GM23338 (cell line): ENCODE measurements around the gene DMTF1.
"Not testable (repeated sequence)": the region's sequence is repeated elsewhere in the genome, so short reads cannot be mapped to it uniquely, and the experiment has no call there.

Experiments
- CREB1 ChIP-seq: fragments of 250-450 bp; sonication (Bioruptor Pico); IDR thresholded peaks from 2 replicates; pipeline ENCODE4 v1.5.0; 2020; ENCODE audit warnings: low read depth, mild to moderate bottlenecking, moderate library complexity
- EZH2 ChIP-seq: fragments of 200-600 bp; sonication (generic); IDR thresholded peaks from one replicate; pipeline ENCODE4 v1.8.0; 2017; ENCODE audit warnings: antibody characterized with exemption, mild to moderate bottlenecking, low read depth; ENCODE audit not compliant: unreplicated experiment
- EZH2phosphoT487 ChIP-seq: fragments of 200-600 bp; sonication (generic); IDR thresholded peaks from one replicate; pipeline ENCODE4 v1.8.1; 2018; ENCODE audit warnings: antibody characterized with exemption; ENCODE audit not compliant: unreplicated experiment
- POLR2AphosphoS5 ChIP-seq: IDR thresholded peaks from 2 replicates; pipeline ENCODE4 v1.6.1; 2016; ENCODE audit warnings: antibody characterized with exemption, low read depth
- ZNF114 ChIP-seq: fragments of 250-450 bp; sonication (Bioruptor Pico); IDR thresholded peaks from 2 replicates; pipeline ENCODE4 v1.5.0; 2020; ENCODE audit warnings: mild to moderate bottlenecking, moderate library complexity
- ZNF331 ChIP-seq: fragments of 250-450 bp; sonication (Bioruptor Pico); IDR thresholded peaks from 2 replicates; pipeline ENCODE4 v1.5.0; 2020; ENCODE audit warnings: low read depth, mild to moderate bottlenecking, moderate library complexity
- TF ChIP-seq, protein P1 (sequence below), 2 experiments: fragments of 200-600 bp in 1 of 2; sonication (generic) in 1 of 2; conservative IDR thresholded peaks; 2 replicates each; pipeline versions ENCODE4 v1.5.1 to v1.6.1; 2016 to 2017; ENCODE audit warnings: antibody characterized with exemption in 2 of 2, low read depth in 2 of 2, mild to moderate bottlenecking in 2 of 2, moderate library complexity in 1 of 2
- TF ChIP-seq, protein P2 (sequence below): IDR thresholded peaks from one replicate; pipeline ENCODE4 v1.6.1; 2018; ENCODE audit warnings: antibody characterized with exemption; ENCODE audit not compliant: unreplicated experiment
- TF ChIP-seq, protein P3 (sequence below): fragments of 250-450 bp; sonication (Bioruptor Pico); IDR thresholded peaks from 2 replicates; pipeline ENCODE4 v1.5.0; 2020; ENCODE audit warnings: mild to moderate bottlenecking, moderate library complexity

DNA sequence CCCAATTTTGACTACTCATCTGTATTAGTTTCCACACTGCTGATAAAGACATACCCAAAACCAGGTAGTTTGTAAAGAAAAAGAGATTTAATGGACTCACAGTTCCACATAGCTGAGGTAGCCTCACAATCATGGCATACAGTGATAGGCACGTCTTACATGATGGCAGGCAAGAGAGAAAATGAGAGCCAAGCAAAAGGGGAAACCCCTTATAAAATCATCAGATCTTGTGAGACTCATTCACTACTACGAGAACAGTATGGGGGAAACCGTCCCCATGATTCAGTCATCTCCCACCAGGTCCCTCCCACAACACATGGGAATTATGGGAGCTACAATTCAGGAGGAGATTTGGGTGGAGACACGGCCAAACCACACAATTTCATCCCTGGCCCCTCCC lies 51.7 kb downstream of the DMTF1 start:
- TF ChIP-seq, protein P1, sequence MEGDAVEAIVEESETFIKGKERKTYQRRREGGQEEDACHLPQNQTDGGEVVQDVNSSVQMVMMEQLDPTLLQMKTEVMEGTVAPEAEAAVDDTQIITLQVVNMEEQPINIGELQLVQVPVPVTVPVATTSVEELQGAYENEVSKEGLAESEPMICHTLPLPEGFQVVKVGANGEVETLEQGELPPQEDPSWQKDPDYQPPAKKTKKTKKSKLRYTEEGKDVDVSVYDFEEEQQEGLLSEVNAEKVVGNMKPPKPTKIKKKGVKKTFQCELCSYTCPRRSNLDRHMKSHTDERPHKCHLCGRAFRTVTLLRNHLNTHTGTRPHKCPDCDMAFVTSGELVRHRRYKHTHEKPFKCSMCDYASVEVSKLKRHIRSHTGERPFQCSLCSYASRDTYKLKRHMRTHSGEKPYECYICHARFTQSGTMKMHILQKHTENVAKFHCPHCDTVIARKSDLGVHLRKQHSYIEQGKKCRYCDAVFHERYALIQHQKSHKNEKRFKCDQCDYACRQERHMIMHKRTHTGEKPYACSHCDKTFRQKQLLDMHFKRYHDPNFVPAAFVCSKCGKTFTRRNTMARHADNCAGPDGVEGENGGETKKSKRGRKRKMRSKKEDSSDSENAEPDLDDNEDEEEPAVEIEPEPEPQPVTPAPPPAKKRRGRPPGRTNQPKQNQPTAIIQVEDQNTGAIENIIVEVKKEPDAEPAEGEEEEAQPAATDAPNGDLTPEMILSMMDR (conservative IDR thresholded peaks at IDR 0.05; ENCODE audit: low read depth in 2 of 2), result not testable (repeated sequence)
- not testable (repeated sequence) for TF ChIP-seq EZH2; POLR2AphosphoS5; ZNF331 (CRISPR knock-in tag); ZNF114 (CRISPR knock-in tag); EZH2phosphoT487; CREB1 (CRISPR knock-in tag)
- TF ChIP-seq, protein P2, sequence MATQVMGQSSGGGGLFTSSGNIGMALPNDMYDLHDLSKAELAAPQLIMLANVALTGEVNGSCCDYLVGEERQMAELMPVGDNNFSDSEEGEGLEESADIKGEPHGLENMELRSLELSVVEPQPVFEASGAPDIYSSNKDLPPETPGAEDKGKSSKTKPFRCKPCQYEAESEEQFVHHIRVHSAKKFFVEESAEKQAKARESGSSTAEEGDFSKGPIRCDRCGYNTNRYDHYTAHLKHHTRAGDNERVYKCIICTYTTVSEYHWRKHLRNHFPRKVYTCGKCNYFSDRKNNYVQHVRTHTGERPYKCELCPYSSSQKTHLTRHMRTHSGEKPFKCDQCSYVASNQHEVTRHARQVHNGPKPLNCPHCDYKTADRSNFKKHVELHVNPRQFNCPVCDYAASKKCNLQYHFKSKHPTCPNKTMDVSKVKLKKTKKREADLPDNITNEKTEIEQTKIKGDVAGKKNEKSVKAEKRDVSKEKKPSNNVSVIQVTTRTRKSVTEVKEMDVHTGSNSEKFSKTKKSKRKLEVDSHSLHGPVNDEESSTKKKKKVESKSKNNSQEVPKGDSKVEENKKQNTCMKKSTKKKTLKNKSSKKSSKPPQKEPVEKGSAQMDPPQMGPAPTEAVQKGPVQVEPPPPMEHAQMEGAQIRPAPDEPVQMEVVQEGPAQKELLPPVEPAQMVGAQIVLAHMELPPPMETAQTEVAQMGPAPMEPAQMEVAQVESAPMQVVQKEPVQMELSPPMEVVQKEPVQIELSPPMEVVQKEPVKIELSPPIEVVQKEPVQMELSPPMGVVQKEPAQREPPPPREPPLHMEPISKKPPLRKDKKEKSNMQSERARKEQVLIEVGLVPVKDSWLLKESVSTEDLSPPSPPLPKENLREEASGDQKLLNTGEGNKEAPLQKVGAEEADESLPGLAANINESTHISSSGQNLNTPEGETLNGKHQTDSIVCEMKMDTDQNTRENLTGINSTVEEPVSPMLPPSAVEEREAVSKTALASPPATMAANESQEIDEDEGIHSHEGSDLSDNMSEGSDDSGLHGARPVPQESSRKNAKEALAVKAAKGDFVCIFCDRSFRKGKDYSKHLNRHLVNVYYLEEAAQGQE, result not testable (repeated sequence)
- TF ChIP-seq, protein P3, sequence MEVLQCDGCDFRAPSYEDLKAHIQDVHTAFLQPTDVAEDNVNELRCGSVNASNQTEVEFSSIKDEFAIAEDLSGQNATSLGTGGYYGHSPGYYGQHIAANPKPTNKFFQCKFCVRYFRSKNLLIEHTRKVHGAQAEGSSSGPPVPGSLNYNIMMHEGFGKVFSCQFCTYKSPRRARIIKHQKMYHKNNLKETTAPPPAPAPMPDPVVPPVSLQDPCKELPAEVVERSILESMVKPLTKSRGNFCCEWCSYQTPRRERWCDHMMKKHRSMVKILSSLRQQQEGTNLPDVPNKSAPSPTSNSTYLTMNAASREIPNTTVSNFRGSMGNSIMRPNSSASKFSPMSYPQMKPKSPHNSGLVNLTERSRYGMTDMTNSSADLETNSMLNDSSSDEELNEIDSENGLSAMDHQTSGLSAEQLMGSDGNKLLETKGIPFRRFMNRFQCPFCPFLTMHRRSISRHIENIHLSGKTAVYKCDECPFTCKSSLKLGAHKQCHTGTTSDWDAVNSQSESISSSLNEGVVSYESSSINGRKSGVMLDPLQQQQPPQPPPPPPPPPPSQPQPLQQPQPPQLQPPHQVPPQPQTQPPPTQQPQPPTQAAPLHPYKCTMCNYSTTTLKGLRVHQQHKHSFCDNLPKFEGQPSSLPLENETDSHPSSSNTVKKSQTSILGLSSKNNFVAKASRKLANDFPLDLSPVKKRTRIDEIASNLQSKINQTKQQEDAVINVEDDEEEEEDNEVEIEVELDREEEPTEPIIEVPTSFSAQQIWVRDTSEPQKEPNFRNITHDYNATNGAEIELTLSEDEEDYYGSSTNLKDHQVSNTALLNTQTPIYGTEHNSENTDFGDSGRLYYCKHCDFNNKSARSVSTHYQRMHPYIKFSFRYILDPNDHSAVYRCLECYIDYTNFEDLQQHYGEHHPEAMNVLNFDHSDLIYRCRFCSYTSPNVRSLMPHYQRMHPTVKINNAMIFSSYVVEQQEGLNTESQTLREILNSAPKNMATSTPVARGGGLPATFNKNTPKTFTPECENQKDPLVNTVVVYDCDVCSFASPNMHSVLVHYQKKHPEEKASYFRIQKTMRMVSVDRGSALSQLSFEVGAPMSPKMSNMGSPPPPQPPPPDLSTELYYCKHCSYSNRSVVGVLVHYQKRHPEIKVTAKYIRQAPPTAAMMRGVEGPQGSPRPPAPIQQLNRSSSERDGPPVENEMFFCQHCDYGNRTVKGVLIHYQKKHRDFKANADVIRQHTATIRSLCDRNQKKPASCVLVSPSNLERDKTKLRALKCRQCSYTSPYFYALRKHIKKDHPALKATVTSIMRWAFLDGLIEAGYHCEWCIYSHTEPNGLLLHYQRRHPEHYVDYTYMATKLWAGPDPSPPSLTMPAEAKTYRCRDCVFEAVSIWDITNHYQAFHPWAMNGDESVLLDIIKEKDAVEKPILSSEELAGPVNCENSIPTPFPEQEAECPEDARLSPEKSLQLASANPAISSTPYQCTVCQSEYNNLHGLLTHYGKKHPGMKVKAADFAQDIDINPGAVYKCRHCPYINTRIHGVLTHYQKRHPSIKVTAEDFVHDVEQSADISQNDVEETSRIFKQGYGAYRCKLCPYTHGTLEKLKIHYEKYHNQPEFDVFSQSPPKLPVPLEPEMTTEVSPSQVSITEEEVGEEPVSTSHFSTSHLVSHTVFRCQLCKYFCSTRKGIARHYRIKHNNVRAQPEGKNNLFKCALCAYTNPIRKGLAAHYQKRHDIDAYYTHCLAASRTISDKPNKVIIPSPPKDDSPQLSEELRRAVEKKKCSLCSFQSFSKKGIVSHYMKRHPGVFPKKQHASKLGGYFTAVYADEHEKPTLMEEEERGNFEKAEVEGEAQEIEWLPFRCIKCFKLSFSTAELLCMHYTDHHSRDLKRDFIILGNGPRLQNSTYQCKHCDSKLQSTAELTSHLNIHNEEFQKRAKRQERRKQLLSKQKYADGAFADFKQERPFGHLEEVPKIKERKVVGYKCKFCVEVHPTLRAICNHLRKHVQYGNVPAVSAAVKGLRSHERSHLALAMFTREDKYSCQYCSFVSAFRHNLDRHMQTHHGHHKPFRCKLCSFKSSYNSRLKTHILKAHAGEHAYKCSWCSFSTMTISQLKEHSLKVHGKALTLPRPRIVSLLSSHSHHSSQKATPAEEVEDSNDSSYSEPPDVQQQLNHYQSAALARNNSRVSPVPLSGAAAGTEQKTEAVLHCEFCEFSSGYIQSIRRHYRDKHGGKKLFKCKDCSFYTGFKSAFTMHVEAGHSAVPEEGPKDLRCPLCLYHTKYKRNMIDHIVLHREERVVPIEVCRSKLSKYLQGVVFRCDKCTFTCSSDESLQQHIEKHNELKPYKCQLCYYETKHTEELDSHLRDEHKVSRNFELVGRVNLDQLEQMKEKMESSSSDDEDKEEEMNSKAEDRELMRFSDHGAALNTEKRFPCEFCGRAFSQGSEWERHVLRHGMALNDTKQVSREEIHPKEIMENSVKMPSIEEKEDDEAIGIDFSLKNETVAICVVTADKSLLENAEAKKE (CRISPR knock-in tag), result not testable (repeated sequence)
